HG03066 (cell line): Measurements from ENCODE around the gene SGMS2.

Experiments used
- ATAC-seq: cut with Tn5 transposase; IDR thresholded peaks from one replicate; pipeline ENCODE4 v1.9.1; 2021; ENCODE audit warnings: low read depth; ENCODE audit not compliant: unreplicated experiment

SGMS2 gene

DNA sequence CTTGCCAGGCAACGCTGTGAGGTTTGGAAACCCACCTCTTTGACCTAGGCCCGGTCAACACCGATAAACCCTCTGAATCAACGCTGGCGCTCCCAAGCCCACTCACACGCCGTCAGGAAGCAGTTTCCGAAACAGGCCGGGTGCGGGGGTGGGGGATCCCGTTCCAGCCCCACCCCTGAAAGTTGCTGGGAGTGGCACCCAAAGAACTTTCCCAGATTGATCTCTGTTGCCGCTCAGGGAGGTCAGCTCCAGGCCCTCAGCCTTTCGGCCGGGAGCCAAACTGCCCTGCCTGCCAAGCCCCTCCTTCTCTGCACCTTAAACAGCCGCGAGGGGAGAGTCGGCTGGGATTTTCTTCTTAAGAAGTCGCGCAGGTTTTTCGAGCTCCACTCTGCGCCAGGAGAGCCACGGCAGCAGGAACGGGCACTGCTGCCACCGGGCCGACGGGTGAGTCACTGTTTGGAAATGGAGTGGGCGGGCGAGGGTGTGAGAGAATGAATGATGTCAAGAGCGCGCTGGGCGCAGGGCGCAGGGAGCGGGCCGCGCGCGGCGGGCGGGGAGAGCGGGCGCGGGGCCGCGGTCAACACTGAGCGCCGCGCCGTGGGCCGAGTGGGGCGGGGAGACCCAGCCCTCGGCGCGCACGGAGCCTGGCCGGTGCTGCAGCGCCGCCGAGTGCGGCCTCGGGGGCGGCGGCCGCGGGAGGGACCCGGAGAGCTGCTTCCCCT lies at the start of gene SGMS2:
TSS of gene SGMS2 (plus strand) at position 583 of the 722 bp plus-strand sequence. CDS start 70,622 bp downstream, outside the sequence.
- ATAC-seq: peak; percentile 67

DNA sequence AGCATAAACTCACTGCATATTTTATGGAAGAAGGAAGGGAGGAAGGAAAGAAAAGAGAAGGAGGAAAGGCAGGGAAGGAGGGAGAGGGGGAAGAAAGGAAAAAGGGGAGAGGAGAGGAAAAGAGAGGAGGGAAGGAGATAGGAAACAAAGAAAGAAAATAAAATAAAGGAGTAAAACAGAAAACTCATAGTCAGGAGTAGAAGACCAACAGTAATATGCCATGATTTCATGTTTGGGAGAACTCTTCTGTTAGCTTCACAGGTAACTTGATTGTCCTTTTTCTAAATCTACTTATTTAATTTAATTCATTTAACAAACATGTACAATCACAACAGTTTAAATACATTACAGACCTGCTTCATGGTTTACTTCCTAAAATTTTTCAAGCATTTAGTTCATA lies 46.8 kb upstream of the SGMS2 start:
- ATAC-seq: no peak

DNA sequence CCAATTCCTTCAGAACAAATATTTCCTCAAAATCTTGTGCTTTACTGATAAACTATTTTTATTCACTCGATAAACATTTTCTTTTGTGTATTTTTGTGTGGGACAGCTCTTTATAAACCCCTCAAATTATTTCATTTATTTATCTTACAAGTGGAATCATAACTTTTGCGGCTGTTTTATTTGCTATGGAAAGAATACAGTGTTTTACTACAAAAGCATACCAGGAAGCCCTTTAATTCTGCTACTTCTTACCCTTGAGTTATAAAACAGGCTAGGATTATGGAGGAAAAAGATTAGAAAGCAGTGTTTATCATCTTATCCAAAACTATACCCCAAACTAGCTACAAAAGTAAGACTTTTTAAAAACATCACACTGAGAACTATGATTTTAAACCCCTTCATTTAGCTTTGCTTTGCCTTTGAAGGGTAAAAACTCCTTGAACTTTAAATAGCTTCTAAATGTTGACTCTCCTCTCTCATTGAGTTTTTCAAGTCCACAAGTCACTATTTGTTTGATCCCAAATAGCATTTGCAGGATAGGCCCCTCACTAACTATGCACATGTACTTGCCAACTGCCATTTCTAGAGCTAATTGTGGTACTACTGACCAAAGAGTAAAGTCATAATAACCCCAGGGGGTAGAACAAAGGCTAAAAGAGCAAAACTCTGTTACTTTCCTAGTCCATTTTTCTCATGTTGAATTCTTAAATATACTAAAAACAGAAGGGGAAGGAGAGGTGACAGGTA lies 45.8 kb upstream of the SGMS2 start:
- ATAC-seq: no peak

DNA sequence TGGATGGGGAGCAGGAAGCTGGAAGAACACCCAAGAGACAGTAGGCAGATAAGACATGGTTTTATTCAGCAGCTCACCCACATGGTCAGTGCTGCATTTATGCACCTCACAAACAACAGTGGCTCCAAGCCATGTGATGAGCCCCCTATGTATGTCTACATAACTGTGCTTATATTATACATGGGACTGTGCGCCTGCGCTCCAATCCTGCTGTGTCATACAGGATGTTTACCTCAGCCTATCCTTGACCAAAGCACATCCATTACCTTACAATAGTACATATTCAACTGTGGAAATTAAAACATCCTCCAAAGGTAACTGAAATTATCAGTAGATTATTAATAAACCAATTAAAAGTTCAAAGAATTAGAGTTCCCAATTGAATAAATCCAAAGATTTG lies 44.1 kb upstream of the SGMS2 start:
- ATAC-seq: no peak

DNA sequence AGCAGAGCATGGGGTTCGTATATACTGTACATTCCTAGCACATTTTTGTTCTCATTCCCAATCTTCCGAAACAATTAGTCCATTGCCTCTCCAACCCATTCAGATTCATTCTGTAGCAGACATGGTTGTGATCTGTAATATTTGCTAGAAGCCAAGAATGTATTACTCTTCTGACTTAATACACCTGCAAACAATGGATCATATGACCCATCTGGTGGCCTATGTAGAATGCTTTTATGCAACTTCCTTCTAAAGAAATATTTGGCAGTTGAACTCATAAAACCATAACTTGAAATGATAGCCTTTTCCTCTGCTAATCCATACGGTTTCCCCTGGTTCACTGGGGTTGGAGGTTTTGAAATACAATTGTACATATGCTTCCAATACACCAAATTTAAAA lies 32.8 kb upstream of the SGMS2 start:
- ATAC-seq: no peak

DNA sequence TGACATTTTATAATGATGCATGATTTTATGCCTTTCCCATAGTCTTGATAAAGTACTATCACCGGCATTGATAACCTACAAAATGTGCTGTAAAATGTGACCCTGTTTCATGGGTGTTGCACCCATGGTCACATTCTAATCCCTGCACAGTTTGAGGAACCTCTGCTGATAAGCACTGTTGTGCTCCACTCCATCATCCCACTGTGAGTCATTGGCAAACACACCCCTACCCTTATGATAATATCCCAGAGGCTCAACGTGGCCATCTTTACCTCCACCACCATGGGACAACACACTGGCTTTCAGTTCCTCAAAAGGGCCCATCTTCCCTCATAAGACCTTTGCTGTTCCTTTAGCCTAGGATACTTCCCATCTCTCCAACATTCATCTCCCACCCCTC lies 32.0 kb upstream of the SGMS2 start:
- ATAC-seq: no peak

DNA sequence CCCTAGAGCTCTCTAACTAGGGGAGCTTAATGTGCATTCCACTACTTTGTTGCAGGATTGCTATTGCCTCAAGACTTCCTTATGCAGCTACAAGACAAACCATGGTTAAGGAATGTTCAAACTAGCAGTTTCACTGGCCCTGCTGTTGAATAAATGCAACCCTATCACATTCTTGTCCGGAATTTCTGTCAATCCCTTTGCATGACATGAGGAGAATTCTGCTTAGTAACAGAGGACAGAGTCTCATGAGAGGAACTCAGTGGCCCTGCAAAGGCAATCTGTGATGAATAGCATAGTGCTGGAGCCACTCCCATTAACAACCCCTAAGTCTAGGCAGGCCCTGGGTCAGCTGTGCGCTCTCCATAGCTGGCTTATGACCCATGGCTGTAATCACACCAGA lies 30.7 kb upstream of the SGMS2 start:
- no peak for ATAC-seq

DNA sequence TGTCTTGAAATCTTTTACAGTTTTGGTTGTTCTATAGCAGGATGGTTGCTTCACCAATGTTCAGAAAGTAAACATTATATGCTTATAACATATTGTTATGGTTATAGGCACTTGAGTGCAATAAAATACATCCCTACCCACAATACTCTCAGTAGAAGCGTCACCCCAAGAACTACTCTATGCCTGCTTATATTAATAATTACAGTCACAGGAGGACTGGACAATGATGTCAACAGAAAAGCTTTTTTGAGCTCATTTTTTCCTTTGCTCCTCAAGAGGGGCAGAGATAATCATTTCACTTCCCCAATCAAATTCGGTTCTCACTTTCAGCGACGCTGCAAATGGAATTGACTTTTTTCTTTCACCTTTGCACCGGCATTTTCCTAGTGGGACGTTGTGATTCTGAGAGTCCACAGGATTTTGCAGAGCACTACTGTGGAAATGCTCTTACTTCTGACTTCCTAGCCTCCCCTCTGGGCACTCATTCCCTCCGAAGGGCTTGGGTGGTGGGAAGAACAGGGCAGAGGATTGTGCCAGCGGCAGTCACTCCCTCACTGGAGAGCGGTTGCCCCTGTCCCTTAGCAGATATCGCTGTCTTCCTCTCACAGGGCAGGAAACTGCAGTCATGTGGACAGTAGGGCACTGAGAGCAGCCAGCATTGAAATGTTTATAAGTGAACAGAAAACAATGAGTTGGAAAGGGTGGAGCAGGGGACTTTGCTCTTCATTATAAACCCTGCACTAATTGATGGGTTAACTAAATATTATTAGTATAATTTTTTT lies 24.9 kb upstream of the SGMS2 start:
- ATAC-seq: no peak

DNA sequence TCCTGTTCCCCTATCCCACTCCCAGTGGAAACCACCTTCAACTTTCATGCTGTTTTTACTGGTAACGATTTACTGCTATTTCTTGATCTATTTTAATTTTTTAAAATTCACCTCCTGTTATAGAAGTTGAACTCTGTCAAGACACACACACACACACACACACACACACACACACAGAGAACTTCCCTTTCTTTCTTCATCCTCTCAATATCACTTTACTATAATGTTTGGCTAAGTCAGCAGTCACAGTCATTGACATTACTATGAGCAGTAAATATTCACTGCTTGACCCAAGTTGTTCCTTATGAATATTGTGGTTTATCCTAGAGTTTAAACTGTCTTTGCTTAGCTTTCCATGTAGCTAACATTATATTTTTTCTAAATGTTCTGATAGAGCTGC lies 24.0 kb upstream of the SGMS2 start:
- no peak for ATAC-seq

DNA sequence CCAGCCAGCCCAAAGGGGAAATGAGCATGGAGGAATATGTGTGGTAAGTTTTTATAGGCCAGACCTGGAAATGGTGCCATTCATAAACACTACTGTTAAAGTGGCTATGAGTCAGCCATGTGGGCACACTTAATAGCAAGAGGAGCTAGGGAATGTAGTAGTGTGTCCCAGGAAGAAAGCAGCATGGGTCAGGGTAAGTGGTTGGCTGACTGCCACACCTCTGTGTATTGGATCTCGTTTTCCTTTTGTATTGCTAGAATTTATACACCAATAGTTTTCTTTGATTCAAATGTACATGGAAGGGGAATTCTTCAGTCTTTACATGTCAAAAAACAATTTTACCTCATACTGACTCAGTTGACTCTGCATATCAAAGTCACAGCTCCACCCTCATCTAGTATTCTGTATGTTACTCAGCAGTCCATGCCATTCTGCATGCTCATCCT lies 22.9 kb upstream of the SGMS2 start:
- no peak for ATAC-seq

DNA sequence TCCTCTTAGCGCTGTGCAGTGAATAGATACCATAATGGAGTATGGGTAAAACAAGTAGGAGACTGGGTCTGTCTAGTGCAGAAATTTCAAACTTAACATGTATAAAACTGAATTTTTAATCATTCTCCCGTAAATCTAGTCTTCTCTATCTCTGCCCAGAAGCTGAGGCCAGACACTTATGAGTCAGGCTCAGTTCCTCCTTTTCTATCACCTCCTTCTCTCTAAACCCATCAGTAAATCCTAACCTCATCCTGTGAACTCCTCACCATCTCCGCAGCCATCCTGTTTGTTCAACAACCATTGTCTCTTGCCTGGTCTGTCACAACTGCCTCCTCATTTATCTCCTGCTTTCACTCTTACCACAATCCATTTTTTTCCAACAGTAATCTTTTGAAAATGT lies 19.8 kb upstream of the SGMS2 start:
- ATAC-seq: no peak

DNA sequence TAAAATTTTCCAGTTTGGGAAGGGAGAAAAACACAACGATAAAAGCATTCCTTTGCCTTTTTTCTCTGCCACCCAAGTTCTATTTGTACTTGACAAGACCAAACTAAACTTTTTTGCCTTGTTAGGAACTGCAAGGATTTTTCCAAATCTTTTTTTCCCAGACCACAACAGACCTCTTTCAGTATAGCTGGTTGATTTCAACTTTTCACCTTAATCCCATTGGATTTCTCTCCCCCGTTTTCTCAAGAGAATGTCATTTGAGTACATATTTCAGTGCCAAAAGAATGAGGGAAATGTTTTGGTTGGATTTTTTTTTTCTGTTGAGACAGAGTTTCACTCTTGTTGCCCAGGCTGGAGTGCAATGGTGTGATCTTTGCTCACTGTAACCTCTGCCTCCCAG lies 18.5 kb upstream of the SGMS2 start:
- no peak for ATAC-seq

DNA sequence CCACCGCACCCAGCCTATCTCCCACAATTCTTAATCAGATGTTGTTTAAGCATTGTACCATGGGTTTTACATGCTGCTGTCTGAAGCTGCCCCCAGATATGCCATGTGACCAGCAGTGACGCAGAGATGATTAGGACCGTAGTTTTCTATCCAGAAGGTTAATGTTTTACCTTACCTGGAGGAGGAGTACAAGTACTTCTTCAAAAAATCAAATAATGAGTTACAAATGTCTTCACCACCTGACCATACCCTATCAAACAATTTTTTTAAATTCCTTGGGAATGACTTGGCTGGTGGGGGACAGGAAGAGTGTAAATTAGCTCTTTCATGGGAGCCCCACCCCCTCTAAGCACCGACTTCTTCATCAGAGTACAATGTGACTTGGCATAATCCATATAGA lies 16.2 kb upstream of the SGMS2 start:
- ATAC-seq: no peak

DNA sequence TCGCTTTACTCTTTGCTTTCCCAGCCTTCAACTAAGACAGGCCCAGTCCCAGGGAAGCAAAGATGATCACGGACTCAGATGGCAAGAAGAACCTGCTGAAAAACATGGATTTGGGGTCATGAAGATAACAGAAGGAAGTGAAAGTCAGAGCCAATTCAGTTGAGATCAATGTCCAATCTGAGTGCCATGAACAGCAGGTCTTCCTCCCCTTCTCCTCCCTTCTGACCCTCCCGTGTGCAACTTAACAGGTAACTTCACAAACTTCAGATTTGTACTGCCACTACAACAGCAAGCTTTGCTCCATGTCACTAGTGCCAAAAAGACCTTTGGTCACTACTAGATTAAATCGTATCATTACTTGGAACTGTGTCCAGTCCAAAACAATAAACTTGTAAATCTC lies 15.5 kb upstream of the SGMS2 start:
- ATAC-seq: no peak

DNA sequence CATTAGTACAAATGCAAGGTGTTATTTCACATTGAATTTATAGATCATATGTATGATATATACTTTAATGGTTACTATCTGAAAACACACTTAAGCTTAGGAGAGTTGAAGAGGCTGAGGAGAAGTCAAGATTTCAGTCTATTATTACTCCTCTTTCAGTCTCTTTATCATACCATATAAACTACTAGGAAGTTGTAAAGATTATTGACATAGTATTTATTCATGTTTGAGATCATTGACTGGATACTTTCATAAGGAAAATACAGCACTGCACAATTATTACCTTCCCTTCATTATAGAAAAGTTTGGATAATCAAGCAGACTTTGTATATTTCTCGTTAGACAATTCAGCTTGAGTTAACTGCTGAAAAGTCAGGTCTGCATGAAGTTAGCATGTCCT lies 10.0 kb upstream of the SGMS2 start:
- ATAC-seq: no peak

DNA sequence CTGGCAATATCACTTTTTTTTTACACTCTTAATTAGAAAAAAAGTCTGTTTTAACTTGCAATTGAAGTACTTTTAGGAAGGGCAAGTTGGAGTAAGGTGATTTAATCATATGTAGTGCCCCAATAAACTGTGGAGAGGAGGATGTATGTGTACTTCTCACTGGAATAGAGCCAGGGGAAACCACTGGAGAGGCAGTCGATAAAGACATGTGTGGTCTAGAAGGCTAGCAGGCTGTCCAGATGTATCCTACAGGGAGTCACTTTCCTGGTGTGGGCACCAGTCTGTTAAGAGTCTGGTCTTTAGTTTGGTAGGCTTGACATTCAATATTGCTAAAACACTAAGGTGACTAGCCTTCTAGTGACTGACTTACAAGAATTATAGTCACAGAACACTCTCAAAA lies 9.6 kb upstream of the SGMS2 start:
- ATAC-seq: no peak

DNA sequence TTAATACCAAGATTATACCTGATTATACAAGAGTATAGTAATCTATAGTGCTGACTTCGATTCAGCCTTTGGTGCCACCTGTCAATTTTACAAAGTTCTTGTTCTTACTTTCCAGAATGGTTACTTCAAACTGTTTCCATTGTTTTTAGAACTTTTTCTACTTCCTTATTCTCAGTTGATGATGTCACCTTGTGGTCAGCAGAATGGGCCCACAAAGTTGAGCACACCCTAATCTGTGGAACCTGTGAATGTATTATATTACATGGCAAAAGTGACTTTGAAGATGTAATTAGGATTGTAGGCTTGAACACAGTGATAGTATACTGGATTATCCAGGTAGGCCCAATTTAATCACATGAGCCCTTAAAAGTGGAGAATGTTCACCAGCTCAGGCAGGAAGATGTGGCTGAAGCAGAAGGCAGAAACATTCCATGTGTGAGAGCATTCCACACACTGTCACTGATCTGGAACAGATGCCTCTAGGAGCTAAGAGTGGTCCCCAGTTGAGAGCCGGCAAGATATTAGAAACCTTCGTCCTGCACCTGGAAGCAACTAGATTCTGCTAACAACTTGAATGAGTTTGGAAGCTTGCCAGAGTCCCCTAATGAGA lies 6.3 kb upstream of the SGMS2 start:
- ATAC-seq: no peak

DNA sequence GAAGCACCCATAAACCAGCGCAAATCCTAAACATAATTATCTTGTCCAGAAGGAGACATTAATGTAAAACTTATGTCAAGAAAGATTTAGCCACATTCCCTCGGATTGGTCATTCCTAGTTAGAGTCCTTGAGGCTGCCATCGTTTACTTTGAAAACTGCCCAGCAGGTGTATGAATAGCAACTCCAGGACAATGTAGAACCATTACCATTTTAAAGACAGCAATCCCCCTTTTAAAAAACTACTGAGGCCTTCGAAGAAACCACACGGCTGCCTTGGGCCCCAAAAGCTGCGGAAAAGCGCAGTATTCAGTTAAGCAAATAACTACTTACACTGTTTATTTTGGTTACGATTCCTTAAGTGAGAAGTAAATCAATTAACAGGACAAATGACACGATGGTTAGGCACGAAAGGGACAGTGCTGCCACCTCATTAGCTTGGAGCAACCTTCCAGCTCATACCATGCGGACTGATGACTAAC lies 822 bp upstream of the SGMS2 start:
- no peak for ATAC-seq

DNA sequence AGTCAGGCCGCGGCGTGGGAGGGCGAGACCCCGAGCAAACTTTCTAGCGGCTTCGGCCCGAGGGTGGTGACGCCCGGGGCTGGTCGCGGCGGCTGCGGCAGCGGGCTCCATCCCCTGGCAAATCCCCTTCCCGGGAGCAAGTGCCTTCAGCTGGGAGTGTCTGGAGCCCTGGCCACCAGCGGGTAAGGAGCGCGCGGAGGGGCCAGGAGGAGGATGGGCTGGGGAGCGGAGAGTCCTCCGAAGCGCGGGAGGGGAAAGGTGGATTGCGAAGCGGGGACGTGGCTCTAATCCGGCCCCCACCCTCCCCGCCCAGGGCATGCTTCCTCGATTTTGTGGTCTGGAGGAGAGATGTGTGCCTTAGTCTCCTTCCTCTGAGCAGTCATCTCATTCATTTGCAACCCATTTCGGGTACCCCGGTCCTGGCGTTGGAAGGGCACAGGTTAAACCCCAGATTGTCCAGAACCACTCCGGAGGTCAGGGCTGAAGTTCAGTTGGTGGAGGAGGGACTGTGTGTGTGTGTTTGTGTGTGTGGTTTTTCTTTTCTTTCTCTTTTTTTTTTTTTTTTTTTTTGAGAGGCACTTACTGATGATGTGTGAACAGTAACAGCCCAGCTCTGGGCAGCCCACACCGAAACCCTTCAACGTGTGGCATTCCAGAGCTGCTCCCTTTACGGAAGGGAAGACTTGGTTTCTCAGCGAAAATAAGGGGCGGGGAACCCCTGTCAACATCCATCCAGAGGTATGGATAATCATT lies 516 bp downstream of the SGMS2 start:
- peak; percentile 33 for ATAC-seq

DNA sequence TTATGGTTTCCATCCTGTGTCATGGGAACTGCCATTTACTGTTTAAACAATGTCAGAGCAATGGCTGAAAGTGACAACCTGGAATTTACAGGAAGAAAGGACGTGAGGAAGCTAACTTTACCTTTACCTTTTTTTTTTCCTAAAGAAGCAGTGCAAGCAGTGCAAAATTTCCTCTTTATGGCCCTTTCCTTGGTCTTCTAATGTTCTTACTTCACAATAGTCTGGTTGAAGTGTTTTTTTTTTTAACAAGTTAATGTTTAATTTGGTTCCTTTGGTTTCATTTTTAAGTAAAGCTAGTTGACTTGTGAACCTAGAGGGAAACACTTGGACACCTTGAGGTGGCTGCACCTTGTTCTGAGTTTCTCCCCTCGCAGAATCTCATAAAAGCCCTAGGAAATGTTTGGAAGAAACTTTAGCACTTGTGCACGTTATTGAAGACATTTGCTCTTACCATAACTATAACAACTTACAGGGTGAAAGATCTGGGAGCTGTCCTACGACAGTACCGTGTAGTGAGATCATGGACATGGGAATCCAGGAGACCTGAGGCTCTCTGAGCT lies 1.8 kb downstream of the SGMS2 start:
- no peak for ATAC-seq
